Left renal pelvis (tissue), 4 donors: ENCODE measurements around the gene ARHGEF3. TPM values are rescaled to one million over a fixed set of nuclear protein-coding genes. Genes with fewer than 3 reads are reported as not detected.

Experiments used
- DNase-seq, 4 donors: peaks; one replicate each; pipeline ENCODE4 v3.0.0-alpha.2; 2013; ENCODE audit warnings: low read depth in 4 of 4, low spot score in 3 of 4
- polyA plus RNA-seq, 4 donors: library from polyadenylated mRNA; unstranded; fragments of 120-200 nt; gene quantifications; one replicate each; pipeline ENCODE4 v1.2.1, GENCODE V29; 2013; ENCODE audit not compliant: insufficient read length in 4 of 4

ARHGEF3 gene
- polyA plus RNA-seq, 4 donors: 20.5 to 86.1 (median 78.7) TPM

DNA sequence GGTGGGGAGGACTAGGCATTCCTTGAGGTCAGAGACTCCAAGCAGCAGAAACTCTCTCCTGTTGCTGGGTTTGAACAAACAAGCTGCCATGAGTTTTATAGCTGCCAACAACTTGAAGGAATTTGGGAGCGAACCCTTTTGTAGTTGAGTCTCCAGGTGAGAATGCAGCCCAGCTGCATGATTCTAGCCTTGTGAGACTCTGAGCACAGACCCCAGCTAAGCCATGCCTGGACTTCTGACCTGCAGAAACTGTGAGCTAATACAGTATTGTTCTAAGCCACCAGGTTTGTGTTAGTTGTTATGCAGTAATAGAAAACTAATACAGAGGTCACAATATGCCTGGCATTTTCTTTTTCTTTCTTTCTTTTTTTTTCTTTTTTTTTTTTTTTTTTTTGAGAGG is 112.4 kb downstream of the ARHGEF3 start:
- DNase-seq: no peak

DNA sequence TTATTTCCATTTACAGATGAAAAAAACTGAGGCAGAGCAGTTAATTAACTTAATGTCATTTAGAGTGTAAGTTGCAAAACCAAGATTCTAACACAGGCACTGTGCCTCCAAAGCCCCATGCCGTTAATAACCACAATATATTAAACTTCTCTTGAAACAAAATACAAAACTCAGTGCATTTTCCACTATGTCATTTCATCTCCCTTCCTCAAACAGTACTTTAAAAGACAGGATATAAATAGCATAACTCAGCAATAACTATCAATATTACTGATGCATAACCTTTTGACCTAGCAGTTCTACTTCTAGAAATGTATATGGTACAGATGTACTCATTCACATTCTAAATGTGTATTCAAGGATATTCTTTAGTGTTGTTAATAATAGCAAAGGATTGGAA is 113.6 kb downstream of the ARHGEF3 start:
- no peak for DNase-seq

DNA sequence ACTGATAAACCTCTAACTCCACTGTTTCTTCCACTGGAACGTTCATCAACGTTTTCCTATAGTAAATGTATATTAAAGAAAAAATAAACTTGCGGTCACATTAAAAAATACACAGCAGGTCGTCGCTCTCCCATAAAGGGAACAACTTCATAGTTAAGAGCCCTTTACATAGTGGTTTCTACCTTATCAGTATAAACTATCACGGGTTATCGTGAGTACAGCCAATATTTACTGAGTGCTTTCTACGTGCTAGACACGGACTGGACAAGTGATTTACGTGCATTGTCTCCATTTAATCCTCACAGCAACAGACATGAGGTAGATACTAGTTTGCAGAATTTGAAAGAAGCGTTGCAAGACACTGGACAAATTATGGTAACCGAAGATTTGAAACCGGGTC is 117.7 kb downstream of the ARHGEF3 start:
- no peak for DNase-seq

DNA sequence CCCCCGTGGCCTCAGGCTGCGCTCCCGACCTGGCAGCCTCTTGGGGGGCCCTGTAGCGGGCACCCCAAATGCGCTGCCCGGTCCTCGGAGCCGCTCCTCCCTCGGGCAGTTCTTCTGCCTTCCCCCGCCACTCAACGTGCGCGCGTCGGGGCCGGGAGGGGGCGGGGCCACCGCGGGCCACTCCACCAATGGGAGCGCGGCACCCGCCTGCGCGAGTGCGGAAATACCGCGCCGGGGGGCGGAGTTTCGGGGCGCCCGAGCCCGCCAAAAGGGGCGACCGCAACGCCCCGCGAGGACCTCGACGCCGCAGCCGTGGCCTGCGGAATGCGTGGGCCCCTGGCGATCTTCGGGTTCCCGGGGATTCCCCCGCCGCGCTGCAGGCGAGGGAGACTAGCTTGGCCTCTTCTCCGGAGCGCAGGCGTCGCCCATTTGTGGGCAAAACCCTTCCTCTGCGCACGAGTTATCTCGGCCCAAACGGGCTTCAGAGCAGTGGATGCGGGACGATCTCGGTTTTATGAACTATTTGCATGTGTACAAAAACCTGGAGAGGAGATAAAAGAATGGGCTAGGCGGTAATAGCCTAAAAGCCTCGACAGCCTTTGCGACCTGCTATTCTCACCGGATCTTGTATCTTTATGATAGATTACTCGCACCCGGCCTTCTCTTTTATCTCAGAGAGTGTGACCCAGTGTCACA is 118.5 kb downstream of the ARHGEF3 start, which contains the start of gene TASOR:
TSS of gene TASOR (minus strand) at position 144 of the 696 bp plus-strand sequence. CDS start 259 bp downstream, outside the sequence.
- peak; percentile 39 to 70 (median 68) for DNase-seq

DNA sequence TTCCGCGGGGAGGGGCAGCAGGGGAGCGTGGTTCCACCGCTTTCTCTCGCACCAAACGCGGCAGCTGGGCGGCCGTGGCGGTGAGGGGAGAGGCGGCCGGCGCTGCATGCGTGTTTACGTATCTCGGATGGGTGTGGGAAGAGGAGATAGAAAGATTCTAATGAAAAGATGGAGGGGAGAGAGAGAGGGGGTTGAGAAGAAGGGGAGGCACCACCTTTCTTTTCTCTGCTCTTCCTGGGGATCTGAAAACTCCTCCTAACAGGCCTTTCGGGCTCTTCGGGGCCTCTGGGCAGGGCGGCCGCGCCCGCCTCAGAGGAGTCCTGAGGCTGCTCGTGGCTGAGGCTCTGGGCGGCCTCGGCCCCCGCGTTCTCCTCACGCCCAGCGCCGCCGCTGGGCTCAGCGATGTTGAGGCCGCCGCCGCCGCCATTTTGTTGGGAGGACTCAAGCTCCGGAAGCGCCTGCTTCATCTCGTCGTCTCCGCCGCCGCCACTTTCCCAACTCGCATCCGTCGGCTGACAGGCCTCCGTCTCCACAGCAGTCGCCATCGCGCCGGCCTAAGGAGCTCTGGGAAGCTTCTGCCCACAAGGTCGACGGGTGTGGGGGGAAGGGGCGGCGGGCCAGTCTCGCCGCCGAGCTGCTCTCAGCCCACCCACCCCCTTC is 119.2 kb downstream of the ARHGEF3 start:
- DNase-seq: peak; percentile 42 to 70 (median 52)

DNA sequence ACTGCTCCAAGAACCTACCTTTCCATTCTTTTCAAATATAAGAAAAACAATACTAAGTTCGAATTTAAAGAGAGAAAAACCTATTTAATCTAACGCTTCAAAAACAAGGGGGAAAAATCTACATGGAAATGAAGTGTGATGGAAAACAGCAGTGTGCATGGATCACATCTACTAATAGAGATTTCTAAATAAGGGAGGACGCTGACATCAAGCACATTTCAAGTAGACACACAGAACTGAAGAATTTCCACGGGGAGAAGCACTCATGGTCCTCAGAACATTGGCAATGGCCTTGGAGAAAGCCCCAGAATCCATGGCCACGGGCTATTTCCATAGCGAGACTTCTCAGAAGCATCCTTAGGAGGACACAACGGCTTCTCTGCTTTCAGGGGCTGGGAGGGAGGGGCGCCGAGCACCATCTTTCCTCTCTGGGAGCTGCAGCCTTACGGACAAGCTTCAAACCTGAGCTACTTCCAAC is 119.7 kb downstream of the ARHGEF3 start:
- no peak for DNase-seq

DNA sequence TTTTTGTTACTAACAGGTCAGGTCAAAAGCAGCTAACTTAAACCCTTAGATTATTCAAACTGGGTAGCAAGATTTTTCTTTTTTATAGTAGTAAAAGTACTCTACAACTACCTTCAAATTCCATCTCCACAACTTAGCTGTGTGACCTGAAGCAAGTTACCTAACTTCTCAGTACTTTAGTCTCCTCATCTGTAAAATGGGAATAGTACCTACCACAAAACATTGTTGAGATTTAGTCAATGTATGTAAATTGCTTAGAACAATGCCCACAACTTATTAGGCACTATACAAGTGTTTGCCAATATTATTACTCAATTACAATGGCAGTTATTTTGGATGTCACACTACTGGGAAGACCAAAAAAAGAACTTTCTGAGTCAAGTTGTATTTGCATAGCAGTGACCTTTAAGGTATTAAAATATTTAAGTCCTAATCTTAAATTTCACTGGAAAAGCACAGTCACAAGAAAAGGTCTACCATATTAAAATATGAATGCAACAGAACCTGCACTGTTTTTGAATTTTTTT is 121.6 kb downstream of the ARHGEF3 start:
- no peak for DNase-seq

Other genes with a start within 250 kb of the ARHGEF3 start
- gene CCDC66, start 244.8 kb downstream of the ARHGEF3 start, polyA plus RNA-seq: 10 to 100 TPM; 25.5 to 50.6 (median 33.8) TPM
- gene TASOR, start 118.7 kb downstream of the ARHGEF3 start, polyA plus RNA-seq: 10 to 100 TPM; 73.2 to 81.4 (median 78.9) TPM